ENCODE data around the gene TOMM22.

The TOMM22 gene

GRCh38 chr22:38718414-38718813 is 36.7 kb downstream of the TOMM22 start:
- peaks cover 46% of the 10 kb centered on the region for H3K36me3 Mint-ChIP-seq (ENCODE audit: low read depth)
- peak; percentile 30 to 38 (median 37) for TF ChIP-seq CTCF (IDR thresholded peaks at IDR 0.05; ENCODE audit: unreplicated experiment in 3 of 3)
- no peaks in the 10 kb centered on the region for H3K27me3 Mint-ChIP-seq (ENCODE audit: low read depth)
- no peak overlapping the region for H3K4me3 Mint-ChIP-seq
- H3K9me3 Mint-ChIP-seq = no peaks in the 10 kb centered on the region
- H3K4me1 Mint-ChIP-seq = peaks cover 48% of the 10 kb centered on the region
- H3K27ac Mint-ChIP-seq = peak overlapping the region; percentile 71 to 85 (median 83)

GRCh38 chr22:38719196-38719595 is 37.4 kb downstream of the TOMM22 start:
- H3K4me1 Mint-ChIP-seq = peaks cover 42% of the 10 kb centered on the region
- no peaks in the 10 kb centered on the region for H3K27me3 Mint-ChIP-seq (ENCODE audit: low read depth)
- no peak for TF ChIP-seq CTCF (IDR thresholded peaks at IDR 0.05; ENCODE audit: unreplicated experiment in 3 of 3)
- H3K9me3 Mint-ChIP-seq = no peaks in the 10 kb centered on the region
- H3K36me3 Mint-ChIP-seq (ENCODE audit: low read depth) = peaks cover 53% of the 10 kb centered on the region
- no peak overlapping the region for H3K27ac Mint-ChIP-seq
- no peak overlapping the region for H3K4me3 Mint-ChIP-seq

- H3K27ac Mint-ChIP-seq = no peak overlapping the region
- no peaks in the 10 kb centered on the region for H3K27me3 Mint-ChIP-seq (ENCODE audit: low read depth)
- H3K4me3 Mint-ChIP-seq = no peak overlapping the region
These were observed 38.6 kb downstream of the TOMM22 start for GRCh38 chr22:38720350-38720749.

GRCh38 chr22:38721551-38721950 is 39.8 kb downstream of the TOMM22 start:
- Mint-ChIP-seq H3K27me3 (ENCODE audit: low read depth) (no peaks in the 10 kb centered on the region), H3K4me1 (peaks cover 22% of the 10 kb centered on the region), H3K27ac (no peak overlapping the region), H3K36me3 (ENCODE audit: low read depth) (peaks cover 74% of the 10 kb centered on the region), H3K9me3 (no peaks in the 10 kb centered on the region), H3K4me3 (no peak overlapping the region)
- TF ChIP-seq CTCF (IDR thresholded peaks at IDR 0.05; ENCODE audit: unreplicated experiment in 3 of 3) = no peak

More at GRCh38 chr22:38720350-38720749, 38.6 kb downstream of the TOMM22 start:
- Mint-ChIP-seq H3K9me3 (no peaks in the 10 kb centered on the region), H3K36me3 (ENCODE audit: low read depth) (peaks cover 65% of the 10 kb centered on the region), H3K4me1 (peaks cover 31% of the 10 kb centered on the region)
- TF ChIP-seq CTCF (IDR thresholded peaks at IDR 0.05; ENCODE audit: unreplicated experiment in 3 of 3) = no peak

GRCh38 chr22:38724176-38724575 is 42.4 kb downstream of the TOMM22 start:
- Mint-ChIP-seq H3K27me3 (ENCODE audit: low read depth) (no peaks in the 10 kb centered on the region), H3K4me3 (no peak overlapping the region), H3K27ac (no peak overlapping the region), H3K36me3 (ENCODE audit: low read depth) (peaks cover 74% of the 10 kb centered on the region), H3K9me3 (no peaks in the 10 kb centered on the region), H3K4me1 (no peaks in the 10 kb centered on the region)
- no peak for TF ChIP-seq CTCF (IDR thresholded peaks at IDR 0.05; ENCODE audit: unreplicated experiment in 3 of 3)

- Mint-ChIP-seq H3K36me3 (ENCODE audit: low read depth) (peaks cover 79% of the 10 kb centered on the region), H3K27me3 (ENCODE audit: low read depth) (no peaks in the 10 kb centered on the region), H3K4me3 (no peak overlapping the region), H3K4me1 (no peaks in the 10 kb centered on the region), H3K27ac (no peak overlapping the region), H3K9me3 (no peaks in the 10 kb centered on the region)
- TF ChIP-seq CTCF (IDR thresholded peaks at IDR 0.05; ENCODE audit: unreplicated experiment in 3 of 3) = peak; percentile 22 to 47 (median 23)
These were observed 43.3 kb downstream of the TOMM22 start for GRCh38 chr22:38724926-38725571.
